Vagina (tissue), 2 donors: Measurements from ENCODE around the gene TANGO6. TPM values are rescaled to one million over a fixed set of nuclear protein-coding genes. Genes with fewer than 3 reads are reported as not detected.

Experiments used
- DNase-seq, 2 donors: peaks; one replicate each; pipeline ENCODE4 v3.0.0-alpha.2; 2017; ENCODE audit errors: extremely low spot score in 2 of 2
- H3K27ac ChIP-seq: fragments of 200-600 bp; sonication (generic); one replicate; pipeline ENCODE4 v1.5.1; 2019
- H3K27me3 ChIP-seq: fragments of 200-600 bp; sonication (generic); one replicate; pipeline ENCODE4 v1.5.1; 2019
- H3K36me3 ChIP-seq, 2 donors: fragments of 200-600 bp; sonication (generic); one replicate each; pipeline ENCODE4 v1.5.1; 2017 to 2019
- H3K4me1 ChIP-seq: fragments of 200-600 bp; sonication (generic); one replicate; pipeline ENCODE4 v1.5.1; 2019
- H3K4me3 ChIP-seq, 2 donors: fragments of 200-600 bp; sonication (generic); 1 replicate in 1 of 2; 2 replicates in 1 of 2; pipeline ENCODE4 v1.5.1; 2016 to 2019
- H3K9me3 ChIP-seq: fragments of 200-600 bp; sonication (generic); one replicate; pipeline ENCODE4 v1.5.1; 2019
- POLR2A ChIP-seq, 2 donors: fragments of 450-650 bp; IDR thresholded peaks; one replicate each; pipeline ENCODE4 v1.6.1; 2017; ENCODE audit warnings: antibody characterized with exemption in 2 of 2, mild to moderate bottlenecking in 2 of 2, moderate library complexity in 2 of 2
- POLR2AphosphoS5 ChIP-seq, 2 donors: sonication (generic); formaldehyde crosslinking; IDR thresholded peaks; one replicate each; pipeline ENCODE4 v1.9.0; 2017; ENCODE audit warnings: antibody characterized with exemption in 2 of 2, mild to moderate bottlenecking in 2 of 2, low read depth in 1 of 2; ENCODE audit not compliant: insufficient read depth in 1 of 2
- intact Hi-C: fragments of 100-400 bp; cut with DNase I; formaldehyde crosslinking; loops from one replicate; pipeline ENCODE4 v1.15.1; 2023
- total RNA-seq: library from RNA; depleted of rRNA; stranded (reverse); fragments of >200 nt; gene quantifications from one replicate; pipeline ENCODE4 v1.2.3, GENCODE V29; 2016
- TF ChIP-seq, protein P1 (sequence below), 3 experiments: fragments of 450-650 bp in 2 of 3; fragments of 200-600 bp in 1 of 3; sonication (generic) in 1 of 3; IDR thresholded peaks; one replicate each; pipeline ENCODE4 v1.5.1; 2017 to 2019; ENCODE audit warnings: antibody characterized with exemption in 3 of 3, mild to moderate bottlenecking in 2 of 3, moderate library complexity in 2 of 3

The TANGO6 gene
- total RNA-seq, 1 donor from 2014 or later: 21.9 TPM

- TF ChIP-seq POLR2AphosphoS5 (IDR thresholded peaks at IDR 0.05; ENCODE audit: insufficient read depth in 1 of 2, low read depth in 1 of 2): no peak
- TF ChIP-seq, protein P1, sequence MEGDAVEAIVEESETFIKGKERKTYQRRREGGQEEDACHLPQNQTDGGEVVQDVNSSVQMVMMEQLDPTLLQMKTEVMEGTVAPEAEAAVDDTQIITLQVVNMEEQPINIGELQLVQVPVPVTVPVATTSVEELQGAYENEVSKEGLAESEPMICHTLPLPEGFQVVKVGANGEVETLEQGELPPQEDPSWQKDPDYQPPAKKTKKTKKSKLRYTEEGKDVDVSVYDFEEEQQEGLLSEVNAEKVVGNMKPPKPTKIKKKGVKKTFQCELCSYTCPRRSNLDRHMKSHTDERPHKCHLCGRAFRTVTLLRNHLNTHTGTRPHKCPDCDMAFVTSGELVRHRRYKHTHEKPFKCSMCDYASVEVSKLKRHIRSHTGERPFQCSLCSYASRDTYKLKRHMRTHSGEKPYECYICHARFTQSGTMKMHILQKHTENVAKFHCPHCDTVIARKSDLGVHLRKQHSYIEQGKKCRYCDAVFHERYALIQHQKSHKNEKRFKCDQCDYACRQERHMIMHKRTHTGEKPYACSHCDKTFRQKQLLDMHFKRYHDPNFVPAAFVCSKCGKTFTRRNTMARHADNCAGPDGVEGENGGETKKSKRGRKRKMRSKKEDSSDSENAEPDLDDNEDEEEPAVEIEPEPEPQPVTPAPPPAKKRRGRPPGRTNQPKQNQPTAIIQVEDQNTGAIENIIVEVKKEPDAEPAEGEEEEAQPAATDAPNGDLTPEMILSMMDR (IDR thresholded peaks at IDR 0.05): no peak
- TF ChIP-seq POLR2A (IDR thresholded peaks at IDR 0.05): no peak
- no peaks in the 10 kb centered on the region for H3K9me3 ChIP-seq
- intact Hi-C loops: no loop called here
- no peak overlapping the region for H3K4me3 ChIP-seq
- no peaks in the 10 kb centered on the region for H3K27me3 ChIP-seq
- peaks cover 36% of the 10 kb centered on the region for H3K4me1 ChIP-seq
- no peaks in the 10 kb centered on the region for H3K36me3 ChIP-seq
- H3K27ac ChIP-seq: no peak overlapping the region
- DNase-seq: no peak
Measured at GRCh38 chr16:69130461-69130860, 287.1 kb downstream of the TANGO6 start.

DNA sequence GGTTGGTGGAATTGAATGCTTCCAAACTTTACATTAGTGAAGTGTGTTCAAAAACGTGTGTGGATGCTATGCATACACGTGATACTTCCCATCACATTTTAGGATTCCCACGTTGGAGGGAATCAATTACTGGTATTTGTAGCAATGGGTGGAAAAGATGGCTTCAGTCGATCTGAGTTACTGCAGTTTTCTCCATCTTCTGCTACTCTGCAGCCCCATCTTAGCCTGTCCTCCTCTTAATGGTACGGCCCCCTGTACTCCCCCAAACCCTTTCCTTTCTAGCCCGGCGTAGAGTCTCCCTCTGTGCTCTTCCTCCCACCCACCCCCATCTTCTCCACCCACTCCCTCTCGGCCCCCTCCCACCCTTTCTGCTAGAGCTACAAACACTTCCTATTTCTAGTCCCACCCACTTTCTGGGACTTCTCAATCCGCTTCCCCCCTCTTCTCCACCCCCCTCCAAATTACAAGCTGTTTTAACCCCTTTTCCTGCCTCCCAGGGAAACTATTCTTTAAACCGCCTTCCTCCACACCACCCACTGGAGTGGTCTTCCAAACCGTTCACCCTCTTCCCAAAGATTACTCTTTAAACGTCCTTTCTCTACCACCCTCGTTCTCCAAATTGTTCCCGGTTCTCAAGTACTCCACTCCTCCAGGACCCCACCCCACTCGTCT lies 288.0 kb downstream of the TANGO6 start:
- intact Hi-C loops: no loop called here
- Histone ChIP-seq H3K4me1 (peaks cover 32% of the 10 kb centered on the region), H3K36me3 (no peaks in the 10 kb centered on the region), H3K9me3 (no peaks in the 10 kb centered on the region), H3K27ac (peak overlapping the region; percentile 91), H3K4me3 (peak overlapping the region; percentile 79 to 98), H3K27me3 (no peaks in the 10 kb centered on the region)
- TF ChIP-seq, protein P1 (IDR thresholded peaks at IDR 0.05): no peak
- TF ChIP-seq POLR2A (IDR thresholded peaks at IDR 0.05) (no peak), POLR2AphosphoS5 (IDR thresholded peaks at IDR 0.05; ENCODE audit: insufficient read depth in 1 of 2, low read depth in 1 of 2) (no peak)
- no peak for DNase-seq

DNA sequence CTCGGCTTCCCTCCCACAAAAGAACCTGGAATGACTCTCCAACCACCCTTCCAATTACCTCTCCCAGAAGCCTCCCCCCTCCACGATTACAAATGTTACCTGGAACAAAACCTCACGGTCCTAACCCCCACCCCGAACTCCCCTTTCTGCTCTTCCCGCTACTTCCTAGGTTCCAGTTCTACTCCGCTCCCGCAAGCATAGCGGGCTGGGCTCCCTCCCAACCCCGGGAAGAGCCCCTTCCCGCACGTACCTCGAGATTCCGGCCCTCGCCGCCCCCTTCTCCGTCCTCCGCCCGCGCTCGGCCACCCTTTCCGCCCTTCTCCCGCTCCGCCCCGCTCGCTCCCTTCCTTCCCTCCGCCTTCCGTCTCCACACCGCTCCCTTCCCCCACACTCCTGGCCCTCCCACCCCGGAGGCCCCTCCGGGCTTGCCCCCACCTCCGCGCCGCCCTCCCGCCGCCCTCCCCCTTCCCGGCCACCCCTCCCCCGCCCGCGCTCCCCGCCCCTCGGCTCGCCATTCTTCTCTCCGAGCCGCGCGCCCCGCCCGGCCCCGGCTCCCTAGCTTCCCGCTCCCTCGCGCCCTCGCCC lies 288.6 kb downstream of the TANGO6 start:
- intact Hi-C loops: no loop called here
- H3K9me3 ChIP-seq: no peaks in the 10 kb centered on the region
- H3K27ac ChIP-seq: peak overlapping the region; percentile 91
- H3K4me1 ChIP-seq: peaks cover 31% of the 10 kb centered on the region
- H3K27me3 ChIP-seq: no peaks in the 10 kb centered on the region
- peak overlapping the region; percentile 79 to 98 for H3K4me3 ChIP-seq
- TF ChIP-seq POLR2A (IDR thresholded peaks at IDR 0.05) (no peak), POLR2AphosphoS5 (IDR thresholded peaks at IDR 0.05; ENCODE audit: insufficient read depth in 1 of 2, low read depth in 1 of 2) (no peak)
- TF ChIP-seq, protein P1 (IDR thresholded peaks at IDR 0.05): no peak
- no peaks in the 10 kb centered on the region for H3K36me3 ChIP-seq
- no peak for DNase-seq

GRCh38 chr16:69132424-69133252 lies 289.3 kb downstream of the TANGO6 start, which contains the start of the genes CHTF8 and UTP4:
TSS of gene CHTF8 (minus strand) at chr16:69132588. CDS start at chr16:69121458, 11,130 bp downstream.
TSS of gene UTP4 (plus strand) at chr16:69132649. CDS start at chr16:69133460, 811 bp downstream.
- no peak for DNase-seq
- Histone ChIP-seq H3K36me3 (peaks cover under 1 to 4% of the 10 kb centered on the region in 2 donors), H3K27me3 (no peaks in the 10 kb centered on the region), H3K4me3 (peak within 1 kb of the TSS; percentile 79 to 98), H3K9me3 (no peaks in the 10 kb centered on the region), H3K27ac (peak within 1 kb of the TSS; percentile 91), H3K4me1 (peaks cover 31% of the 10 kb centered on the region)
- TF ChIP-seq POLR2A (IDR thresholded peaks at IDR 0.05) (peak in 1 of 2 donors; percentile 97), POLR2AphosphoS5 (IDR thresholded peaks at IDR 0.05; ENCODE audit: insufficient read depth in 1 of 2, low read depth in 1 of 2) (peak in 1 of 2 donors; percentile 77)
- TF ChIP-seq, protein P1 (IDR thresholded peaks at IDR 0.05): no peak
- intact Hi-C loops: no loop called here
